PC-3 (cell line): ENCODE measurements around the gene CD28.

Source experiments
- CTCF ChIP-seq: fragments of 300-600 bp; sonication (generic); conservative IDR thresholded peaks from 2 replicates; pipeline ENCODE4 v1.5.1; 2017; ENCODE audit warnings: antibody characterized with exemption, low read depth, mild to moderate bottlenecking, low read length
- EZH2 ChIP-seq: fragments of 300-600 bp; sonication (generic); IDR thresholded peaks from one replicate; pipeline ENCODE4 v1.6.1; 2017; ENCODE audit warnings: antibody characterized with exemption, mild to moderate bottlenecking, low read length; ENCODE audit not compliant: unreplicated experiment
- EZH2phosphoT487 ChIP-seq: fragments of 300-600 bp; sonication (generic); IDR thresholded peaks from 2 replicates; pipeline ENCODE4 v1.6.1; 2018; ENCODE audit warnings: mild to moderate bottlenecking, antibody characterized with exemption, low read length, borderline replicate concordance

GRCh38 chr2:203683421-203683820 is 23.0 kb upstream of the CD28 start:
- no peak for TF ChIP-seq CTCF
- no peak for TF ChIP-seq EZH2
- no peak for TF ChIP-seq EZH2phosphoT487
